ENCODE results near the gene MBD3L1. TPM values are rescaled to one million over a fixed set of nuclear protein-coding genes. Genes with fewer than 3 reads are reported as not detected.

MBD3L1 gene
- total RNA-seq, 1 experiment from 2014 or later = not detected

GRCh38 chr19:8821748-8822241 is 10.4 kb upstream of the MBD3L1 start:
- no peaks in the 10 kb centered on the region for H3K4me1 ChIP-seq (ENCODE audit: control insufficient read depth, insufficient read depth, low read length)
- ChIA-PET POLR2A (no interaction called here), CTCF (no interaction called here)
- peaks cover 12% of the 10 kb centered on the region; the same call in 1 of the 2 replicates for H3K9me3 ChIP-seq (ENCODE audit: control insufficient read depth, insufficient read depth, low read depth, low read length)
- ATAC-seq (no peak), DNase-seq (ENCODE audit: low read depth, low spot score) (no peak)
- H3K27me3 ChIP-seq (ENCODE audit: control insufficient read depth, insufficient read depth, low read length) = no peaks in the 10 kb centered on the region
- no peak overlapping the region for H3K4me3 ChIP-seq (ENCODE audit: low read depth in 2 of 2, low read length in 2 of 2)
- intact Hi-C loops (cut with micrococcal nuclease; ENCODE audit: unreplicated experiment) (no loop called here), in situ Hi-C loops (cut with HindIII; ENCODE audit: low pct_unique_long_range_greater_than_20kb, low sequenced_read_pairs) (no loop called here)
- TF ChIP-seq TCF7L2 (IDR thresholded peaks at IDR 0.05; ENCODE audit: low read depth, low read length) = no peak
- no peak overlapping the region for H3K27ac ChIP-seq (ENCODE audit: low read length)
- H3K36me3 ChIP-seq (ENCODE audit: control insufficient read depth, insufficient read depth, low read length) = peaks cover 4% of the 10 kb centered on the region
- no TSS peak for BruUV-seq (replicated peaks)

- ChIA-PET CTCF (no interaction called here), POLR2A (no interaction called here)
- intact Hi-C loops (cut with micrococcal nuclease; ENCODE audit: unreplicated experiment) (no loop called here), in situ Hi-C loops (cut with HindIII; ENCODE audit: low pct_unique_long_range_greater_than_20kb, low sequenced_read_pairs) (no loop called here)
- Histone ChIP-seq H3K9me3 (ENCODE audit: control insufficient read depth, insufficient read depth, low read depth, low read length) (no peaks in the 10 kb centered on the region), H3K4me3 (ENCODE audit: low read depth in 2 of 2, low read length in 2 of 2) (no peak overlapping the region), H3K4me1 (ENCODE audit: control insufficient read depth, insufficient read depth, low read length) (no peaks in the 10 kb centered on the region; the same call in 1 of the 2 replicates), H3K36me3 (ENCODE audit: control insufficient read depth, insufficient read depth, low read length) (no peaks in the 10 kb centered on the region; the same call in none of the 2 replicates), H3K27me3 (ENCODE audit: control insufficient read depth, insufficient read depth, low read length) (no peaks in the 10 kb centered on the region), H3K27ac (ENCODE audit: low read length) (no peak overlapping the region)
- no TSS peak for BruUV-seq (replicated peaks)
- no peak for TF ChIP-seq POLR2AphosphoS5 (IDR thresholded peaks at IDR 0.05; ENCODE audit: low read depth, low read length)
- TF ChIP-seq TCF7L2 (IDR thresholded peaks at IDR 0.05; ENCODE audit: low read depth, low read length) = no peak
- no peak for TF ChIP-seq SIN3A (IDR thresholded peaks at IDR 0.05; ENCODE audit: borderline replicate concordance, insufficient read depth, low read depth, low read length)
- TF ChIP-seq REST (IDR thresholded peaks at IDR 0.05; ENCODE audit: insufficient read depth in 1 of 2, low read depth in 2 of 2, low read length in 1 of 2) = no peak
- TF ChIP-seq CTCF (IDR thresholded peaks at IDR 0.05) = no peak; the same call in 1 of the 2 replicates
- DNase-seq (ENCODE audit: low read depth, low spot score) (no peak), ATAC-seq (0 out of 2 replicates have a peak, but pooled peaks have one; percentile 51)
Observed at GRCh38 chr19:8826371-8826770, 5.8 kb upstream of the MBD3L1 start.

- ChIA-PET POLR2A (no interaction called here), CTCF (no interaction called here)
- H3K36me3 ChIP-seq (ENCODE audit: control insufficient read depth, insufficient read depth, low read length) = no peaks in the 10 kb centered on the region; the same call in none of the 2 replicates
- no peak for TF ChIP-seq REST (IDR thresholded peaks at IDR 0.05; ENCODE audit: insufficient read depth in 1 of 2, low read depth in 2 of 2, low read length in 1 of 2)
- no peak for TF ChIP-seq POLR2AphosphoS5 (IDR thresholded peaks at IDR 0.05; ENCODE audit: low read depth, low read length)
- TF ChIP-seq CTCF (IDR thresholded peaks at IDR 0.05) = no peak
- no peak for TF ChIP-seq TCF7L2 (IDR thresholded peaks at IDR 0.05; ENCODE audit: low read depth, low read length)
- no peak for TF ChIP-seq SIN3A (IDR thresholded peaks at IDR 0.05; ENCODE audit: borderline replicate concordance, insufficient read depth, low read depth, low read length)
- no peak overlapping the region for H3K27ac ChIP-seq (ENCODE audit: low read length)
- DNase-seq (ENCODE audit: low read depth, low spot score) = no peak
- no peak for ATAC-seq
- no peak overlapping the region for H3K4me3 ChIP-seq (ENCODE audit: low read depth in 2 of 2, low read length in 2 of 2)
- H3K4me1 ChIP-seq (ENCODE audit: control insufficient read depth, insufficient read depth, low read length) = no peaks in the 10 kb centered on the region; the same call in 1 of the 2 replicates
- in situ Hi-C loops (cut with HindIII; ENCODE audit: low pct_unique_long_range_greater_than_20kb, low sequenced_read_pairs) = no loop called here
- no peaks in the 10 kb centered on the region for H3K9me3 ChIP-seq (ENCODE audit: control insufficient read depth, insufficient read depth, low read depth, low read length)
- intact Hi-C loops (cut with micrococcal nuclease; ENCODE audit: unreplicated experiment) = no loop called here
- BruUV-seq (replicated peaks) = no TSS peak
- H3K27me3 ChIP-seq (ENCODE audit: control insufficient read depth, insufficient read depth, low read length) = no peaks in the 10 kb centered on the region
Observed at GRCh38 chr19:8827277-8827676, 4.9 kb upstream of the MBD3L1 start.
